Stimulated activated CD4-positive, alpha-beta T cell treated with anti-CD3 and anti-CD28 coated beads, TNF-alpha, amount 100 ng/mL, for 1 hour (primary cell): ENCODE results near the gene RAB1A.
"Not testable (repeated sequence)": the region's sequence is repeated elsewhere in the genome, so short reads cannot be mapped to it uniquely, and the experiment has no call there.

Source experiments
- DNase-seq, 3 donors: peaks; one replicate each; pipeline ENCODE4 v3.0.0-alpha.2; 2020; ENCODE audit warnings: low read depth in 3 of 3, low spot score in 1 of 3

RAB1A gene

DNA sequence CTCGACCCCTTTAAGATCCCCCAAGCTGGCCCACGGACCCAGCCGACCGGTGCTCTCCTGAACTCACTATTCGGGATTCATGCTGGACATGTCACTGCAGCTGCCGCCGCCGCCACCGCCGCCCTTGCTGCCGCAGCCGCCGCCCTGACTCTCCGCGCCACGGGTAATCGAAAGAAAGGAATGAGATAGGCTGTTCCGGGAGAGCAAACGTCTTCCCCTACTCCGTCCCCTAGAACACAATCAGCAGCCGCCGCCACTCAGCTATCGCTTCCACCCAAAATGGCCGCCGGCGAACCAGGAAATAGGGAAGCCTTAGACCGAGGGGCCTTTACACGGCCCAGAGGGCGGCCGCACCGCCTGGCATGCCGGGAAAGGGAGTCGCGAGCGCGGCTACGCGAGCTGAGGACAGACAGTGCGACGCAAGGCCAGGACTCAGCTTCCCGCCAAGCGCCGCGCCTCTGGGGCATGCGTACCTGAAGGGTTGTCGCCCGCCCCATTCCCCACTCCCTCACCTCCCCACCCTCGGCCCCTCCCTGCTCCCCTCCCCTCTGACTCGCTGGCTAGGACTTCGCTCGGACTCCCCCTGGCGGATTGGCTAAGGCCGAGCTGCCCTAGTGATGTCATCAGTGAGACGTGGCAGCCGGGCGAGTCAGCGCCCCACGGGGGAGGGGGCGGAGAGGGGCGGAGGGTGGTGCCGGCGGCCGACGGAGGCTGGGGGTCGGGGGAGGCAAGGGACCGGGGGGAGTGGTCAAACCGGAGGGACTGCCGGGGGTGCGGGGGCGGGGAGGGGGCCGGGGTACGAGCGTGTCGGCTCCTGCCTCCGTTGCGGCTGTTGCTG is at the start of gene RAB1A:
Gene RAB1A, minus strand, starts transcription at position 281 of the 838 bp plus-strand sequence. Its CDS starts 191 bp downstream, at position 90.
- peak; percentile 96 to 99 (median 97) for DNase-seq

DNA sequence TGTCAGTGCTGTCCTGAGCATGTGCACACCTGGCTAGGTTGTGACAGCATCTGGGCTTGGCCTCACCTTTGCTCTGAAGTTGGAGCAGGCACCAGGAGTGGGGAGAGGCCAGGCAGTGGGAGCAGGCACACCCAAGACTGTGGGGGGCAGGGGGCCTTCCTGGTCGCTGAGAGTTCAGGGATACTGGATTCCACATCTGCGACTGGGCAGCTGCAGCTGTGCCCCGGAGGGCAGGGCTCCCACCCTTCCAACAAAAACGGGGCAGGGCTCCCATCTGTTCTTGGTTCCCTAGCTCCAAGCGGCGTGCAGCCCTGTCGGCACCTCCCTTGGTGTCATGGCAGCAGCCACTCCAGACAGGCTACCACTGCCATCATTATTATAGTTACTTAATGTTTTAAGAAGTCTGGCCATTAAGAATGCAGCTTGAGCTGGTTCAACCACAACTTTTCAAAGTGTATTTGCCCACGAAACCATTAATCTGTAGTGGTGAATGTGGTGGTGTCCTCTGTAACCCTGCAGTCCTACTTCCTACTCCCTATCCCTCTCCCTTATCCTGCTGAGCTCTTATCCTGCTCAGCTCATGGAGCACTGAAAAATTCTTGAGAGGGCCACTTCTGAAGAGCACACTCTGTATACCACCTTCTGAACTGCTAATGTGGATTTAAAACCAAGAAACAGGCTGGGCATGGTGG is 48.0 kb upstream of the RAB1A start:
- DNase-seq, result no peak

DNA sequence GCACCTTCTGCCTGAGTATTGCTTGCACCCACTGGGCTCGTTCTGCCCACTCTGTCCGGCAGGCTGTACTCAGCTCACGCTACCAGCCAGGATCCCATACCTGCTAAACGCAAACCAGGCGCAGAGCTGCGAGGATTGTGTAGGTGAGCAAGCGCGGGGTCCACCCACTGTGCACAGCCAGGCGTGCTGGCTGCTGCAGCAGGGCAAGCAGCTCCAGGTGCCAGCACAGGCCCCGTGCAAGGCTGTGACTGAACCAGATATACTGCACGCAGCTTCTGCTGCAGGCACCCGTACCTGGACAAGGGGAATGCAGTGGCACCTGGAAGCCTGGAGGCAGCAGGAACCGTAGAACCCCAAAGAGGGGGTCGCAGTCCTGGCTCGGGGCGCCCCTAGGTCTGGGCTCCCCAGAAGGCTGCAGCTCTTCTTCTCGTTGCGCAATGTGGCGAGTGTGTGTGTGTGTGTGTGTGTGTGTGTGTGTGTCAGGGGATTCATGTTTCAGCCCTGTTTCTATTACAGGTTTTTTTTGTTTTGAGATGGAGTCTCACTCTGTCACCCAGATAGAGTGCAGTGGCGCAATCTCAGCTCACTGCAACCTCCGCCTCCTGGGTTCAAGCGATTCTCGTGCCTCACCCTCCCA is 46.1 kb upstream of the RAB1A start:
- no peak for DNase-seq

DNA sequence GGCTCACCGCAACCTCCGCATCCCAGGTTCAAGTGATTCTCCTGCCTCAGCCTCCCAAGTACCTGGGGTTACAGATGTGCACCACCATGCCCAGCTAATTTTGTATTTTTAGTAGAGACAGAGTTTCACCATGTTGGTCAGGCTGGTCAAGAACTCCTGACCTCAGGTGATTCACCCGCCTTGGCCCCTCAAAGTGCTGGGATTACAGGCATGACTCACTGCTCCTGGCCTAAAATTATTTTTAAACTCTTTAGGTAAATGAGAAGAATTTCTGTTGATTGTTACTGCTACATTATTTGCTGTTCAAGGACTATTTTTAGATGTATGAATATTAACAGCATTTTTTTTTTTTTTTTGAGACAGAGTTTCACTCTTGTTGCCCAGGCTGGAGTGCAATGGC is 44.1 kb upstream of the RAB1A start:
- DNase-seq, result not testable (repeated sequence)

DNA sequence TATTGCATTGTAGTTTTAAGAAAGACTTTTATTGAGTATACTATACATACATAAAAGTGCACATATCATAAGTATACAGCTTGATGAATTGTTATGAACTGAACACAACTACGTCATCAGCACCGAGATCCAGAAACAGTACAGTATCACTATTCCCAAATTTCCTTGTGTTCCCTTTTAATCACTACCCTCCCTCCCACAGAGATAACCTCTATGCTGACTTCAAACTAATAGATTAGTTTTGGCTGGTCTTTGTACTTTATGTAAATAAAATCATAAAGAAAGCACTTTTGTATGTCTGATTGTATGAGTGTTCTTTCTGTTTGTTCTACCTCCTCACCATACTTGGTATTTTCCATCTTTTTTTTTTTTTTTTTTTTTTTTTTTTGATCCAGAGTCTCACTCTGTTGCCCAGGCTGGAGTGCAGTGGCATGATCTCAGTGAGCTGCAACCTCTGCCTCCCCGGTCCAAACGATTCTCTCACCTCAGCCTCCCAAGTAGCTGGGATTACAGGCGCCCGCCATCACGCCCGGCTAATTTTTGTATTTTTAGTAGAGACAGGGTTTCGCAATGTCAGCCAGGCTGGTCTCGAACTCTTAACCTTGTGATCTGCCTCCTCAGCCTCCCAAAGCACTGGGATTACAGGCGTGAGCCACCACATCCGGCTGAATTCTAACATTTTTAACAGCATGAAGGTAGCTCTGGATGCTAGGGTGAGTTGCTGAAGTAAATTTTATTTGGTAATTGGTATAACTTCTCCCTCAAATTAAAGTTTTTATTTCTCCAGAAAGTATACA is 43.3 kb upstream of the RAB1A start:
- DNase-seq, result no peak

DNA sequence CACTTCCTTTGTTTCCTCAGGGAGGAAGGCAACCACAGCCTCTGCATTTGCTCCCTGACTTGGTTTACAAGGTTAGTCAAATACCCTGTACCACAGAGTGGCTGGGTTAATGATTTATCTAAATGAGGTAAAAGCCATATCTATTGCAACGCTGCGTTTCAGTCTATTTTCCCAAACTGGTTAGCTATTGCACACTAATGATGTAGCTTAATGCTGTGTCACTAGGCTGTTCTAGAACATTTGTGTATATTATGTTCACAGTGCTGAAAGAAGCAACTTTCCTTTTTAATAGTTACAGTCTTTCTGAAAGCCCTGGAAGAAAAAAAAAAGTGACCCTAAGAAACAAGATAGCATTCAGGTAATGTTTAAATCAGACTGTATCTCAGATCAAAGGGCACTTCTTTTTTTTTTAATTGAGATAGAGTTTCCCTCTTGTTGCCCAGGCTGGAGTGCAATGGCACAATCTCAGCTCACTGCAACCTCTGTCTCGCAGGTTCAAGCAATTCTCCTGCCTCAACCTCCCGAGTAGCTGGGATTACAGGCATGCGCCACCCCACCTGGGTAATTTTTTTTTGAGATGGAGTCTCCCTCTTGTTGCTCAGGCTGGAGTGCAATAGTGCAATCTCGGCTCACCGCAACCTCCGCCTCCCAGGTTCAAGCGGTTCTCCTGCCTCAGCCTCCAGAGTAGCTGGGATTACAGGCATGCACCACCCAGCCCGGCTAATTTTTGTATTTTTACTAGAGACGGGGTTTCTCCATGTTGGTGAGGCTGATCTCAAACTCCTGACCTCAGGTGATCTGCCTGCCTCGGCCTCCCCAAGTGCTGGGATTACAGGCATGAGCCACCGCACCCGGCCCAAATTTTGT is 40.9 kb upstream of the RAB1A start:
- DNase-seq, result not testable (repeated sequence)

DNA sequence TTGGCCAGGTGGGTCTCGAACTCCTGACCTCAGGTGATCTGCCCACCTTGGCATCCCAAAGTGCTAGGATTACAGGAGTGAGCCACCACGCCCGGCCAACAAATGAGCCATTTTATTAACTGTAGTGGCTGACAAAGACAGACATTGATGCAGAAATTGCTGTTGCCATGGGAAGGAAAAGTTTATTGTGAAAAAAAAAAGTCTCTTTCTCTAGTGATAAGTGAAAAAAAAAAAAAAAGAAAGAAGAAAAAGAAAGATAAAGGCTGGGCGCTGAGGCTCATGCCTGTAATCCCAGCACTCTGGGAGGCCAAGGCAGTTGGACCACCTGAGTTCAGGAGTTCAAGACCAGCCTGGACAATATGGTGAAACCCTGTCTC is 39.8 kb upstream of the RAB1A start:
- DNase-seq, result no peak

DNA sequence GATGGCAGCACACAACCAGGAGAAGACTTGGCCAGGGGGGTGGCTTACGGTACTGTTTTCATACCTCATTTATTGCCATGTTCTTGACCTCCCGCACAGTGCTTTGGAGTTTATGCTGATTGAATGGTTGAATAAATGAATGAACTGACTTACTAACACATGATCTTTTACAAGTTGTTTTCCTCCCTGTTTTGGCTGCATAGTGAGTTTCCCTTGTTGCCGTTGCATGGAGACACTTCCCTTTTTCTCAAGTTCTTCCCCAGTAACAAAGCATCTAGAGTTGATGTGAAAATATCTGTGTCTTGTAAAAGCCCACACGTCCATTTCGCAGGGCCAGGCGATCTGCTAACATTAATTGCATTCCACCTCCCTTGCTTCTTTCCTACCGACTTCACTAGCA is 35.7 kb upstream of the RAB1A start:
- DNase-seq, result no peak

DNA sequence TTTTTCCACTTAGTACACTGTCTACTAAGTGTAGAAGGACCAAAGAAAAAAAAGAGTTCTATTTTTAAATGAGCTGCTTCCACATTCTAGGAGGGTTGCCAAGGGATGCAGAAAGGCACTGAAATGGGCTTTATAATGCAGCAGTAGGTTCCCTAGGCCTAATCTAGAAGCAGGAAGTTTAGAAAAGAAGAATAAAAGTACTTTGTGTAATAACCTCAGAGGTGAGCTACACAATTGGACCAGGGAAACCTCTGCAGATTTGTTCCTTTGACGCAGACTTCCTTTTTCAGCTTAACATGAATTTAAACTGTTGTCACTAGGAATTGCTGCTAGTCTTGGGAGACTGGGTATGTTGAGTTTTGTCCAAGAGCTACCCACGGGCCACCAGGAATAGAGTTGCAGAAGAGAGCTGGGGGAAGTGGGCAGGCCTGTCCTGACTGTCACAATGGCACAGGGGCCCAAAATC is 34.6 kb upstream of the RAB1A start:
- no peak for DNase-seq

DNA sequence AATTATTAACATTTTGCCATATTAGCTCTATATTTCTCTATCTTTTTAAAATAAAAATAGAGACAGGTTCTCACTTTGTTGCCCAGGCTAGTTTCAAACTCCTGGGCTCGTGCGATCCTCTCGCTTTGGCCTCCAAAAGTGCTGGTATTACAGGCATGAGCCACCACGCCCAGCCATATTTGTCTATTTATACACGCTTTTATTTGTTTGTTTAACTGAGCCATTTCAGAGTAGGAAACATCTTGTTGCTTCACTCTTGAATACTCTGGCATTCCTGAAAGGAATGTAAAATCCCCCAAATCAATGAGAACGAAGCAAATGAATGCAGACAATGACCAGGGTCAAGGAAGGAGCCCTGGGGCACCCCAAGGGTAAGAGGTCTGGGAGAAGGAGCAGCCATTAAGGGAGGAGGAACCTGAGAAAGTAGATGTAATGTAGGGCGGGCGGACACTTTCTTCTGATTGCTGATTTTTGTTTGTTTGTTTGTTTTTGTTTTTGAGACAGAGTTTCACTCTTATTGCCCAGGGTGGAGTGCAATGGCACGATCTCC is 31.7 kb upstream of the RAB1A start:
- DNase-seq, result no peak

DNA sequence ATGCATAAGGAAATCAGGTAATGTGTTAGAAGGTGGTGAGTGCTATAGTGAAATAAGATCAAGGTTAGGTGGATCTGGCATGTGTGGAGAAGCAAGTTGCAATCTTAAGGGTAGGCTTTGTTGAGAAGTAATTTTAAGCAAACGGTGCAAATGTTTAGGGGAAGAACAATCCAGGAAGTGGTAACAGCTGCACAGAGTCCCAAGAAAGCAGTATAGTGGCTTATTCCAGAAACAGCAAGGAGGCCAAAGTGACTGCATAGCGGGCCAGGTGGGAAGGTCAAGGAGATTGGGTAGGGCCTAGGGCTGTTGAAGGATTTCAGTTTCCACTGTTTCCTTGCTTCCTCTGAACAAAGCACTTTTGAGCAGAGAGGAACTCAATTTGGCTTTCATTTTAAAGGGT is 30.0 kb upstream of the RAB1A start:
- DNase-seq, result no peak

DNA sequence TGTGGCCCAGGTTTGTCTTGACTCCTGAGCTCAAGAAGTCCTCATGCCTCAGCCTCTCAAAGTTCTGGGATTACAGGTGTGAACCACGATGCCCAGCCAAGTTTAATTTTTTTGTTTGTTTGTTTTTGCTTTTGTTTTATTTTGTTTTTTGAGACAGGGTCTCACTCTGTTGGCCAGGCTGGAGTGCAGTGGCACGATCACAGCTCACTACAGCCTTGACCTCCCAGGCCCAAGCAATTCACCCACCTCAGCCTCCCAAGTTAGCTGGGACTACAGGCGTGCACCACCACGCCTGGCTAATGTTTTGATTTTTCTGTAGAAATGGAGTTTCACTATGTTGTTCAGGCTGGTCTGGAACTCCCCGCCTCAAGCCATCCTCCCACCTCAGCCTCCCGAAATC is 29.4 kb upstream of the RAB1A start:
- DNase-seq, result no peak

DNA sequence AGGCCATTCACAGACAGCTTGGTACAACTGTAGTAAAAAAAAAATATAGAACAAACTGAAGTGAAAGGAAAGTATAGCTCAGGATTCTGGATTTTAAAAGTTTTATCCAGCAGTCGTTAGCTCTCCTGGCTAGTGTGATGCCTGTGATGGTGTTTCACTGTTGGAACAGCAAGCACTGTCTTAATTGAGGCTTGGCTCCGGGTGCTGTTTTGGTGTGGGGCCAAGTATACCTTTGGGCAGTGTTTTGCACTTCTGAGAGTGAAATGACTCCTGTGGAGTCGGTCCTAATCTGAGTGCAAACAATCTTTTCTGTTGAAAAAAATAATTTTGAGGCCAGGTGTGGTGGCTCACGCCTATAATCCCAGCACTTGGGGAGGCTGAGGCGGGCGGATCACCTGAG is 28.7 kb upstream of the RAB1A start:
- DNase-seq, result no peak

DNA sequence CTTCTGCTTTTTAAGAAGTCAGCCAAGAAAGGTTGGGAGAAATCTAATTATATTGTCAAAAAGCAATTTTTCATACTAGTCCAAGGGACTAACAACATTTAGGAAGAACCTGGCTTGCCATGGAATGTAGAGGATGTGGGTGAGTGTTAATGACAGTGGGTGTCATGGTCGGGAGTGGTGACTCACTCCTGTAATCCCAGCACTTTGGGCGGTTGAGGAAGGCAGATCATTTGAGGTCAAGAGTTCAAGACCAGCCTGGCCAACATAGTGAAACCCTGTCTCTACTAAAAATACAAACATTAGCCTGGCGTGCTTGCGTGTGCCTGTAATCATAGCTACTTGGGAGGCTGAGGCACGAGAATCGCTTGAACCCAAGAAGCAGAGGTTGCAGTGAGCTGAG is 27.9 kb upstream of the RAB1A start:
- not testable (repeated sequence) for DNase-seq

DNA sequence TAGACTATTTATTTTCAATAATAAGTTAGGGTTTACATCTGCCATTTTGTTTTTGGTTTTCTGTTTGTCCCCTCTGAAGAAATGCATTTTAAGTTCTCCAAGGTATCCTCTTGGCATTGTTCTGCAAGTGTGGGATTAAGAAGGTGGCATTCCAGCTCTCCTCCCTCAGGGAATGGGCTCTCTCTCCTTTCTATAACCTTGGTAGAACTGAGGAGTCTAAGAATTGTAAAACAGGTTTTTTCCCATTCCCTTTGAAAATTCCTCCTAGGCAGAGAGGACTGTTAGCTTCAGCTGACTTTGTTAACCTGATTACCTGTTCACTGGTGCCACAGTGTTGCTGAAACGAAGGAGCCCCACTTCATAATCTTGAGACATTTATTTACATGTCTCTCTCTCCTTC is 26.1 kb upstream of the RAB1A start:
- DNase-seq, result no peak

DNA sequence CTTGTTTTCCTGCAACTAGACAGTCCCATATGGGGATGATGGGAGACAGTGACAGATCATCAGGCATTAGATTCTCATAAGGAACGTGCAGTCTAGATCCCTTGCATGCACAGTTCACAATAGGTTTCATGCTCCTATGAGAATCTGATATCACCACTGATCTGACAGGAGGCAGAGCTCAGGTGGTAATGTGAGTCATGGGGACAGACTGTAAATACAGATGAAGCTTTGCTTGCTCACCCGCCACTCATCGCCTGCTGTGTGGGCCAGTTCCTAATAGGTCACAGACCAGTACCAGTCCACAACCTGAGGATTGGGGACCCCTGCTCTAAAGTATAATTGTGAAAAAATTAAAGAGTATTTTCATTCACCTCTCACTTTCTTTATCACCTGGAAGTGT is 23.6 kb upstream of the RAB1A start:
- DNase-seq, result no peak

DNA sequence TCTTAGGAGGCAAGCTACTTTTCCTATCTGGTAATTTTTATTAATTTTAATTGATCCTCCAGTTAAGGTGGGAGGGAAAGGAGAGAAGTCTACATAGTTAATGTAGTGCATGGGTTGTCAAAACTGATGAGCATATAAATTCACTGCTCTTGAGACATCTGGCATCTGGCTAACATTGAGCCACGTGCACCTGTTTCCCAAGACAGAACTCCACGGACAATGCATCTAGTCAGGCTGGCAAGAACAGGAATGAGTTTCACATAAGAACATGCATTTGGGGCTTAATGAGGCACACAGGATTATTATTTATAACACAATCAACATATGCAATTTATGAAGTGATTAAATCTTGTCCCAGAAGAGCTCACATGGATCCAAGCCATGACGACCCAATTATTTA is 16.2 kb upstream of the RAB1A start:
- DNase-seq, result no peak

DNA sequence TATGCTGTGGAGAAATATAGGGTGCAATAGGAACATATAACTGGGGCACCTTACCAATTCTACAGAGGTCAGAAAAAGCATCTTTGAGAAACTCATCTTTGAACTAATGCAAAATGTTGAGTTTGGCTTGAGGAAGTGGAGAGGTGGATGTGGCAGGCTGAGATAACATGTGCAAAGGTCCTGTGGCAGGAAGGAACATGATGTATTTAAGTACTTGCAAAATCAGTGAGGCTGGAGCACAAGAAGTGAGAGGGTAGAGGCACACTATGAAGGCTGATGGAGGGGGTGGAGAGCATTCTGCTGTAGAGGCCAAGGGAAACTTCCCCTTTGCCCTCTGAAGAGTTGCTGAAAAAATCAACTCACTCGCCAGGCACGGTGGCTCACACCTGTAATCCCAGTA is 14.7 kb upstream of the RAB1A start:
- DNase-seq, result no peak

DNA sequence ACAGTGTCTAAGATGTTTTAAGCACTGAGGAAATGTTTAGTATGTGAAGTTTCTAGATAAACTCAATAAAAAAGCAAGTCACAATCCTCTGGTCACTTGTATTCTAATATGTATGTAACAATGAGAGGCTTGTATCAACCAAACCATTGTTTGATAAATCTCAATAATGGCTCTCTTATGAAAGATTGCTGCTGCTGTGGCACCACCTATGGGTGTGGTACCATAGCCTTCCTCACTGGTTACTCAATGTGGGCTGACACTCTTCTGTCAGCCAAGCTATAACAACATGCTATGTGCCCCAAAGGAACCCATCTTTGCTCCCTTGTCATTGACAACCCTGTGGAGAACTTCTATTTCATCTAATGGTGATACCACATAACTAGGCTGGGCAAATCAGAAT is 12.6 kb upstream of the RAB1A start:
- no peak for DNase-seq

DNA sequence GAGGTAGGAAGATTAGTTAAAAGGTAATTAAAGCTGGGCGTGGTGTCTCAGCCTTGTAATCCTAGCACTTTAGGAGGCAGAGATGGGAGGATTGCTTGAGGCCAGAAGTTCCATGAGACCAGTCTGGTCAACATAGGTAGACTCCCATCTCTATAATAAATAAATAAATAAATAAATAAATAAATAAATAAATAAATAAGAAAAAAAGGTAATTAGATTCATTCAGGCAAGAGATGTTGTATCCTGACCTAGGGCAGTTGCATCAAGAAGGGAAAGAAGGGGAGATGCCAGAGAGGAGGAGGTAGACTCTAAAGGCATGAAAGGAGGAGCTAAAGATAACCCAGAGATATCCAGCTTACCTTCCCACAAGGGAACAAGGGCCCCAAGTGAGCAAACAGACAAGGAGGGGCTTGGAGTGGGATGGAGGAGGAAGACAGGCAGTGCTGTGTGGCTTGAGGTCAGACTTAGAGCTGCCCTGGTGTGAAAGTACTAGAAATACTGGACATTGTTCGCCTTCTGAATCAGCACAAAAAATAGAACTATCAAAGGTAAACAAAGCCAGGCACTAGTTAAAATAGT is 7.4 kb upstream of the RAB1A start:
- DNase-seq, result no peak
